HEK293 (cell line): ENCODE data around the gene CENPP.

Experiments used
- CTCF ChIP-seq: fragments of 450-650 bp; formaldehyde crosslinking; IDR thresholded peaks from 2 replicates; pipeline ENCODE4 v1.5.1; 2016; ENCODE audit warnings: missing biosample characterization, missing genetic modification characterization
- PRDM1 ChIP-seq: fragments of 450-650 bp; formaldehyde crosslinking; IDR thresholded peaks from 2 replicates; pipeline ENCODE4; 2016; ENCODE audit warnings: missing biosample characterization, missing genetic modification characterization
- PRDM4 ChIP-seq: fragments of 450-650 bp; formaldehyde crosslinking; IDR thresholded peaks from 2 replicates; pipeline ENCODE4 v1.5.1; 2017; ENCODE audit warnings: missing biosample characterization, missing genetic modification characterization
- TCF7L2 ChIP-seq: IDR thresholded peaks from 2 replicates; pipeline ENCODE4 v1.6.1; 2011; ENCODE audit warnings: low read depth, mild to moderate bottlenecking, inconsistent platforms, low read length, moderate library complexity, borderline replicate concordance
- YY1 ChIP-seq: fragments of 450-650 bp; formaldehyde crosslinking; IDR thresholded peaks from 2 replicates; pipeline ENCODE4 v1.5.1; 2018; ENCODE audit warnings: missing biosample characterization, missing genetic modification characterization
- ZBTB26 ChIP-seq: fragments of 450-650 bp; formaldehyde crosslinking; optimal IDR thresholded peaks from 2 replicates; pipeline ENCODE3; 2016; ENCODE audit warnings: missing biosample characterization, mild to moderate bottlenecking, missing genetic modification characterization
- ZBTB44 ChIP-seq: fragments of 450-650 bp; IDR thresholded peaks from 2 replicates; pipeline ENCODE4 v1.5.1; 2018; ENCODE audit warnings: missing biosample characterization, mild to moderate bottlenecking, missing genetic modification characterization
- ZNF155 ChIP-seq: fragments of 450-650 bp; formaldehyde crosslinking; IDR thresholded peaks from 2 replicates; pipeline ENCODE4 v1.5.1; 2016; ENCODE audit warnings: missing biosample characterization, missing genetic modification characterization
- ZNF324 ChIP-seq: fragments of 450-650 bp; formaldehyde crosslinking; IDR thresholded peaks from 2 replicates; pipeline ENCODE4 v1.5.1; 2016; ENCODE audit warnings: missing biosample characterization, missing genetic modification characterization
- ZNF501 ChIP-seq: fragments of 450-650 bp; formaldehyde crosslinking; IDR thresholded peaks from 2 replicates; pipeline ENCODE4 v1.5.1; 2016; ENCODE audit warnings: missing biosample characterization, missing genetic modification characterization
- ZNF510 ChIP-seq: fragments of 450-650 bp; formaldehyde crosslinking; IDR thresholded peaks from 2 replicates; pipeline ENCODE4 v1.5.1; 2018; ENCODE audit warnings: mild to moderate bottlenecking, missing genetic modification characterization, missing biosample characterization; ENCODE audit not compliant: insufficient replicate concordance
- ZNF530 ChIP-seq: fragments of 450-650 bp; formaldehyde crosslinking; IDR thresholded peaks from 2 replicates; pipeline ENCODE4 v1.5.1; 2016; ENCODE audit warnings: low read depth, missing biosample characterization, missing genetic modification characterization
- ZNF704 ChIP-seq: fragments of 450-650 bp; formaldehyde crosslinking; IDR thresholded peaks from 2 replicates; pipeline ENCODE4 v1.5.1; 2016; ENCODE audit warnings: missing biosample characterization, missing genetic modification characterization
- ZNF707 ChIP-seq: fragments of 450-650 bp; formaldehyde crosslinking; IDR thresholded peaks from 2 replicates; pipeline ENCODE4 v1.5.1; 2016; ENCODE audit warnings: missing biosample characterization, missing genetic modification characterization

GRCh38 chr9:92652461-92652860 is 326.7 kb downstream of the CENPP start:
- TF ChIP-seq ZBTB26 = no peak
- TF ChIP-seq CTCF = no peak
- no peak for TF ChIP-seq ZNF155 (tag by site-specific recombination)
- TF ChIP-seq ZBTB44 = no peak
- TF ChIP-seq ZNF707 (tag by site-specific recombination) = no peak
- TF ChIP-seq TCF7L2 = no peak
- no peak for TF ChIP-seq PRDM4 (tag by site-specific recombination)
- no peak for TF ChIP-seq ZNF501
- no peak for TF ChIP-seq ZNF704 (tag by site-specific recombination)
- no peak for TF ChIP-seq ZNF324 (tag by site-specific recombination)
- no peak for TF ChIP-seq YY1
- no peak for TF ChIP-seq ZNF510 (tag by site-specific recombination)
- TF ChIP-seq ZNF530 (tag by site-specific recombination) = no peak
- no peak for TF ChIP-seq PRDM1
